Immature natural killer cell (primary cell): ENCODE results near the gene TTLL5. TPM values are rescaled to one million over a fixed set of nuclear protein-coding genes. Genes with fewer than 3 reads are reported as not detected.
A peak's percentile ranks its signal among the peaks of the same experiment; 100 is the strongest.

ENCODE experiments used
- DNase-seq, 3 donors: peaks; one replicate each; pipeline ENCODE4 v3.0.0; 2022; ENCODE audit warnings: mixed read lengths in 1 of 3
- H3K27ac Mint-ChIP-seq, 6 donors: one replicate each; pipeline ENCODE4 v1.8.0; 2020; ENCODE audit warnings: mixed read lengths in 6 of 6, mild to moderate bottlenecking in 5 of 6, inconsistent platforms in 4 of 6, moderate library complexity in 3 of 6
- H3K27me3 Mint-ChIP-seq, 3 donors: one replicate each; pipeline ENCODE4 v1.8.0; 2020 to 2021; ENCODE audit warnings: low read depth in 3 of 3, mild to moderate bottlenecking in 3 of 3, mixed read lengths in 3 of 3, moderate library complexity in 3 of 3, inconsistent platforms in 1 of 3
- H3K36me3 Mint-ChIP-seq, 3 donors: one replicate each; pipeline ENCODE4 v1.8.0; 2020; ENCODE audit warnings: mixed read lengths in 3 of 3, inconsistent platforms in 2 of 3, mild to moderate bottlenecking in 2 of 3
- H3K4me1 Mint-ChIP-seq, 2 donors: one replicate each; pipeline ENCODE4 v1.8.0; 2020; ENCODE audit warnings: inconsistent platforms in 2 of 2, mild to moderate bottlenecking in 2 of 2, mixed read lengths in 2 of 2, moderate library complexity in 1 of 2
- H3K4me3 Mint-ChIP-seq, 5 donors: one replicate each; pipeline ENCODE4 v1.8.0; 2020; ENCODE audit warnings: mild to moderate bottlenecking in 5 of 5, mixed read lengths in 5 of 5, inconsistent platforms in 3 of 5, moderate library complexity in 3 of 5
- H3K9me3 Mint-ChIP-seq, 6 donors: one replicate each; pipeline ENCODE4 v1.8.0; 2020; ENCODE audit warnings: mild to moderate bottlenecking in 6 of 6, mixed read lengths in 6 of 6, inconsistent platforms in 4 of 6, moderate library complexity in 3 of 6
- polyA plus RNA-seq, 3 donors: library from polyadenylated mRNA; unstranded; fragments of 300-500 nt; fragmentation: Illumina TruSeq; gene quantifications; one replicate each; pipeline ENCODE4 v1.2.3, GENCODE V29; 2021

TTLL5 gene
- polyA plus RNA-seq, 3 donors from 2014 or later, result 6.9 to 10.4 TPM; not detected in 1

DNA sequence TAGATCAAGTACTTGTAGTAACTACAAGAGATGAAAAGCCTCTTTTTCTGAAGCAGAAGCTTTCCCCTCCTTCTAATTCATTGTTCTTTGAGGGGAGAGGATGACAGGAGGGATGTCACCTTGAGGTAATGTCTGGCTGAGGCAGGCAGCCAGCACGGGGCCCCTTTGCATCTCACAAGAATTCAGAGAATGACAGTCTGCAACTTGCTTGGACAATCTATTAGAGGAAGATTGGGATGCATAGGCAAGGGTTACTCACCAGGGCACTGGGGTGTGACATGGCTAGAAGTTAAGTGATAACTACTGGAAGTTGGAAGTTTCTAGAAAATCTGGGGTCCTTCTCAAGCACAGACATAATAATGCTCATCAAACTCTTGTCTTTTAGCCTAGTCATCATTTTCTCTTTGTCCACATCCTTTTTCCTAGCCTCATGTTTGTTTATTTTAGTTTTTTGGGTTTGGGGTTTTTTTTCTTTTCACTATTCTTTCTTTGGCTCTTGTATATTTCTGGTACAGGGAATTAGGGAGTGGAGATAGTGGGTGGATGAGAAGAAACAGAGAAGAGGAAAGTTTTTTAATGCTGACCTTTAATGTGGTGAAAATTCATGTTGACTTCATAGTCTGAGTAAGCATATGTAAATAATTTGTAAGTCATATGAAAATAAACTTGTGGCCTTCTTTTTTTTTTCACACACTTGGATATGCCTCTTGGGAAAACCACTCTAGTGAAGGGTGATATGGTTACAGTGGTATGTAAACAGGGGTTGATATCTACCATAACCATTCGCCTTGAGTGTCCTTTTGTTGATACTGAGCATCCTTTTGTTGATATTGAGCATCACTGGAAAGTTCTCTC, 55.1 kb downstream of the TTLL5 start:
- H3K4me3 Mint-ChIP-seq, result no peak overlapping the region
- no peaks in the 10 kb centered on the region for H3K9me3 Mint-ChIP-seq
- peaks cover 16 to 32% (median 32%) of the 10 kb centered on the region in 3 donors for H3K36me3 Mint-ChIP-seq
- no peak for DNase-seq
- H3K4me1 Mint-ChIP-seq, result no peaks in the 10 kb centered on the region
- no peak overlapping the region for H3K27ac Mint-ChIP-seq
- H3K27me3 Mint-ChIP-seq, result no peaks in the 10 kb centered on the region

- H3K36me3 Mint-ChIP-seq, result peaks cover 23 to 47% (median 40%) of the 10 kb centered on the region in 3 donors
- DNase-seq, result no peak
- H3K9me3 Mint-ChIP-seq, result no peaks in the 10 kb centered on the region
- H3K27ac Mint-ChIP-seq, result no peak overlapping the region
- H3K4me1 Mint-ChIP-seq, result no peaks in the 10 kb centered on the region
- H3K4me3 Mint-ChIP-seq, result no peak overlapping the region
- peaks cover 0 to 3% (median 0%) of the 10 kb centered on the region in 3 donors for H3K27me3 Mint-ChIP-seq
Observed at GRCh38 chr14:75717729-75718128, 56.7 kb downstream of the TTLL5 start.

- H3K36me3 Mint-ChIP-seq, result peaks cover 27 to 51% (median 43%) of the 10 kb centered on the region in 3 donors
- H3K27me3 Mint-ChIP-seq, result peaks cover 0 to 3% (median 0%) of the 10 kb centered on the region in 3 donors
- no peaks in the 10 kb centered on the region for H3K4me1 Mint-ChIP-seq
- H3K27ac Mint-ChIP-seq, result no peak overlapping the region
- H3K4me3 Mint-ChIP-seq, result no peak overlapping the region
- no peak for DNase-seq
- H3K9me3 Mint-ChIP-seq, result no peaks in the 10 kb centered on the region
Observed at GRCh38 chr14:75718199-75718598, 57.2 kb downstream of the TTLL5 start.

DNA sequence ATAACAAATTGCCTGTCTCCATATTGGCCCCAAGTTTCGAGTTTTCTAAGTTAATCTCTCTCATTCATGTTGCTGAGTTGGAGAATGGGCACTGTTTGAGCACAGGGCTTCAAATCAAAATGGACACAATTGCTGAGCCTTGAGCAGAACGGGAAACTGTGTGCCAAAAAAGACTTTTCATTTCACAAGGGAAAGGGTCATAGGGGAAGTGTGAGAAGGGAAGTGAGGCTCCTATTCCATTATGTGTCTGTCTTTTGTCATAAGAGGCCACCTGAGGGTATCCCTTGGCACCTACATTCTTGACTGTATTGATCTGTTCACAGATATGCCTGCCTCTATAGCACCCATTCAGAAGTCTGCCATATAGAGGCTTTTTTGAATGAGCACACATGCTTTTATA, 59.1 kb downstream of the TTLL5 start:
- Mint-ChIP-seq H3K4me1 (peaks cover 0 to 7% of the 10 kb centered on the region in 2 donors), H3K27me3 (peaks cover 0 to 3% (median 0%) of the 10 kb centered on the region in 3 donors), H3K4me3 (no peak overlapping the region), H3K36me3 (peaks cover 27 to 68% (median 48%) of the 10 kb centered on the region in 3 donors), H3K27ac (no peak overlapping the region), H3K9me3 (no peaks in the 10 kb centered on the region)
- DNase-seq, result no peak

GRCh38 chr14:75720842-75721498, 59.9 kb downstream of the TTLL5 start:
- H3K36me3 Mint-ChIP-seq, result peaks cover 27 to 68% (median 55%) of the 10 kb centered on the region in 3 donors

DNA sequence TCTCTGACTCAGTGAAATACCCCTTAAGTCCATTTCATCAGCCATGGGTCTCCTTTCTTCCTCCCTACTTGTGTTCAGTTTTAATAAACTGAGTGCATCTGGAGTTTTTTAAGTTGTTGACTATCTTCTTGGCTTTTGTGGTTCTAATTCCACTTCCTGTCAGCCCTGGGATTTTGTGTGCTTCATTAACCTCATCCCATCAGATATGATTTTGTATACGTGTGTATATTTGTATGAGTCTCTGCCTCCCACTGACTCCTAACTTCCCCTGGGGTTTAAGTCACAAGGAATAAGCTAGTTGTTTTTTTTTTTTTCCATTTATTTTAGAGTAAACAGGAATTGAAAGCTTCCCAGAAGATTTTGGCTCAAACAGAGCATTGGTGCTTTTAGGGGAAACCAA, 62.7 kb downstream of the TTLL5 start:
- Mint-ChIP-seq H3K27me3 (peaks cover 0 to 3% (median 0%) of the 10 kb centered on the region in 3 donors), H3K9me3 (no peaks in the 10 kb centered on the region), H3K27ac (peak overlapping the region in 1 of 6 donors; percentile 3), H3K4me3 (no peak overlapping the region), H3K4me1 (peaks cover 0 to 7% of the 10 kb centered on the region in 2 donors), H3K36me3 (peaks cover 33 to 71% (median 69%) of the 10 kb centered on the region in 3 donors)
- no peak for DNase-seq

More at GRCh38 chr14:75720842-75721498, 59.9 kb downstream of the TTLL5 start:
- H3K9me3 Mint-ChIP-seq, result no peaks in the 10 kb centered on the region
- DNase-seq, result no peak
- H3K27me3 Mint-ChIP-seq, result peaks cover 0 to 3% (median 0%) of the 10 kb centered on the region in 3 donors
- H3K4me3 Mint-ChIP-seq, result no peak overlapping the region
- peaks cover 0 to 7% of the 10 kb centered on the region in 2 donors for H3K4me1 Mint-ChIP-seq
- H3K27ac Mint-ChIP-seq, result peak overlapping the region in 1 of 6 donors; percentile 5

GRCh38 chr14:75724414-75725204, 63.6 kb downstream of the TTLL5 start:
- Mint-ChIP-seq H3K9me3 (no peaks in the 10 kb centered on the region), H3K36me3 (peaks cover 30 to 63% (median 60%) of the 10 kb centered on the region in 3 donors), H3K27ac (no peak overlapping the region), H3K4me3 (no peak overlapping the region), H3K4me1 (peaks cover 0 to 7% of the 10 kb centered on the region in 2 donors), H3K27me3 (peaks cover 0 to 3% (median 0%) of the 10 kb centered on the region in 3 donors)
- DNase-seq, result no peak

DNA sequence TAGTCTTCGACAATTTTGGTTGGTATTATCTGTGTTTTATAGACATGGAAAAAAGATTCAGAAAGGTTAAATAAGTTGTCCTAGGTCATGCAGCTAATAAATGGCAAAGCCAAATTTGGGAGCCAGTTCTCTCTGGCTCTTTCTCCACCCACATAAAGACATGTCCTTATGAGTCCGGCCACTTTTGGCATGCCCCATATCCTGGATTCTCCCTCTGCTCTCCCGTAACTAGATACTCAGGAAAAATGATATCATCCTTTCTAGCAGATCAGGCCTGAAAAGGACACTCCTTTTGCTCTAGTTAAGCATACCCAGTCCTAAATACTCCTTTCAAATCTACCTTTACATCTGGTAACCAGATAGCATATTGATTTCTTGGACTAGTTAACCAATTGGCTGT, 64.4 kb downstream of the TTLL5 start:
- no peak overlapping the region for H3K27ac Mint-ChIP-seq
- no peak overlapping the region for H3K4me3 Mint-ChIP-seq
- peaks cover 0 to 3% (median 0%) of the 10 kb centered on the region in 3 donors for H3K27me3 Mint-ChIP-seq
- peaks cover 30 to 57% (median 54%) of the 10 kb centered on the region in 3 donors for H3K36me3 Mint-ChIP-seq
- DNase-seq, result no peak
- no peaks in the 10 kb centered on the region for H3K9me3 Mint-ChIP-seq
- H3K4me1 Mint-ChIP-seq, result peaks cover 0 to 7% of the 10 kb centered on the region in 2 donors

- peaks cover 0 to 7% of the 10 kb centered on the region in 2 donors for H3K4me1 Mint-ChIP-seq
- no peak for DNase-seq
- peaks cover 0 to 3% (median 0%) of the 10 kb centered on the region in 3 donors for H3K27me3 Mint-ChIP-seq
- H3K27ac Mint-ChIP-seq, result no peak overlapping the region
- no peak overlapping the region for H3K4me3 Mint-ChIP-seq
- H3K36me3 Mint-ChIP-seq, result peaks cover 26 to 50% (median 48%) of the 10 kb centered on the region in 3 donors
- no peaks in the 10 kb centered on the region for H3K9me3 Mint-ChIP-seq
Observed at GRCh38 chr14:75726321-75726720, 65.3 kb downstream of the TTLL5 start.

GRCh38 chr14:75727124-75727523, 66.1 kb downstream of the TTLL5 start:
- H3K27me3 Mint-ChIP-seq, result peaks cover 0 to 3% (median 0%) of the 10 kb centered on the region in 3 donors
- H3K36me3 Mint-ChIP-seq, result peaks cover 21 to 45% (median 43%) of the 10 kb centered on the region in 3 donors
- H3K9me3 Mint-ChIP-seq, result no peaks in the 10 kb centered on the region
- H3K4me1 Mint-ChIP-seq, result peaks cover 0 to 7% of the 10 kb centered on the region in 2 donors
- no peak for DNase-seq
- H3K27ac Mint-ChIP-seq, result no peak overlapping the region
- H3K4me3 Mint-ChIP-seq, result no peak overlapping the region

DNA sequence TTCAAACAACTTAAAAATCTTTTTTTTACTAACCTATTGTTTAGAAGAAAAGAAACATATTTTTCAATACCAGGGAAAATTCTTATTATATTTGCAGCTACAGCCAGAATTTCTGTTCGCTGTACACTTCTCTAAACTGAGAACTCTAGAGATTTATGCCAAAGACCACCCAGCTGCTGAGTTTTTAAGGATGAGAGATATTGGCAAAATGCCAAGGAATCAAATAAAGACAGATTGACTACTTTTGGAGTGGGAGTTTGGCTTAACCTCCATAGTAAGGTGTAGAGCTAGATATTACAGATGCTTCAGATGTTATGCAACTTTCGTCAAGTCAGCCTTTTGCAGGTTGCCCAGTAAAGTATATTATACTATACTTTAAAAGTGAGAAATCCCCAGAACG, 71.8 kb downstream of the TTLL5 start:
- H3K36me3 Mint-ChIP-seq, result peaks cover 16 to 31% (median 21%) of the 10 kb centered on the region in 3 donors
- H3K27me3 Mint-ChIP-seq, result no peaks in the 10 kb centered on the region
- no peak overlapping the region for H3K4me3 Mint-ChIP-seq
- H3K9me3 Mint-ChIP-seq, result no peaks in the 10 kb centered on the region
- H3K4me1 Mint-ChIP-seq, result no peaks in the 10 kb centered on the region
- H3K27ac Mint-ChIP-seq, result no peak overlapping the region
- no peak for DNase-seq

GRCh38 chr14:75734854-75735253, 73.8 kb downstream of the TTLL5 start:
- Mint-ChIP-seq H3K36me3 (peaks cover 16 to 31% (median 22%) of the 10 kb centered on the region in 3 donors), H3K27ac (no peak overlapping the region), H3K4me3 (no peak overlapping the region), H3K4me1 (no peaks in the 10 kb centered on the region), H3K27me3 (no peaks in the 10 kb centered on the region), H3K9me3 (no peaks in the 10 kb centered on the region)
- DNase-seq, result no peak

- no peak for DNase-seq
- Mint-ChIP-seq H3K4me1 (no peaks in the 10 kb centered on the region), H3K36me3 (peaks cover 16 to 28% (median 28%) of the 10 kb centered on the region in 3 donors), H3K27me3 (no peaks in the 10 kb centered on the region), H3K9me3 (no peaks in the 10 kb centered on the region), H3K4me3 (no peak overlapping the region), H3K27ac (no peak overlapping the region)
Observed at GRCh38 chr14:75736845-75737485, 75.9 kb downstream of the TTLL5 start.
